ENCODE measurements around the gene ZIC2.

GRCh38 chr13:99941086-99941485 is 40.5 kb upstream of the ZIC2 start:
- TF ChIP-seq REST (IDR thresholded peaks at IDR 0.05; ENCODE audit: insufficient read depth in 1 of 2, low read depth in 2 of 2, low read length in 2 of 2) = no peak
- TF ChIP-seq POLR2AphosphoS5 (IDR thresholded peaks at IDR 0.05; ENCODE audit: low read depth, low read length) = no peak
- TF ChIP-seq TAF1 (IDR thresholded peaks at IDR 0.05; ENCODE audit: borderline replicate concordance, insufficient read depth, low read length) = no peak
- TF ChIP-seq SIN3A (IDR thresholded peaks at IDR 0.05; ENCODE audit: borderline replicate concordance, insufficient read depth, low read length) = no peak

All from PFSK-1 (cell line).